ENCODE results near the gene ZFP92.

ZFP92 gene

DNA sequence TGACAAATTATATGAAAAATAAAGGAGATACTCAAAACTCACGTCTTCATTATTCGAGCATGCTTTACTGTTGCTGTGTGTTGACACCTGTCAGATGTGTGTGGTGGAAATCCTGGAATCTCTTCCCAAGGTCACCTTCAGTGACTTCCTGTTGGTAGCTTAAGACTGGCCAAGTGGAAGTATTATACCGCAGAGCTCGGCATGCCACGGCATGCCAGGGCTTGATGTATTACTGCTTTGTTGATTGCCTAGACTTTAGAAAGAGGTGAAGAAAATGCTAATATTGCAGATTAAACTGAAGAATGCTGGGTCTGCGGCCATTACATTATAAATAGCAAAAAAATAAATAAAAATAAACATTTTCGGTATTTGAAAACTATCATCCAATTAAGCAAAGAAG is 30.0 kb downstream of the ZFP92 start:
- DNase-seq = no peak

DNA sequence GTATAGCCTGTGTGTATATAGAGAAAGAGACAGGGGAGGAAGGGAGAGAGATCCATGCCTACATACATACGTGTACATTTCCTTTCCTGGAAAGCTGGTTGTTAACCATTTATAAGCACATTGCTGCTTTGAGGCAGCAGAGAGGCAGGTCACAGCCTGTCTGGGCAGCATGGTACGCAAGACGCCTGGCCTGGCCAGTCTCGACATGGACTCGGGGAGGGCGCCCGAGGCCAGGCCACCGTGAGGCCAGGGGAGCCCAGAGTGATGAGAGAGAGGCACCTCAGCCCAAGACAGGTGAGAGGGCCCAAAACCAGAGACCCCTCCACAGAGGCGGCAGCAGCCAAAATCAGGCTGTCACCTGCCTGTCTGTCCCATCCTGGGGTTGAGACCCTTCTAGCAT is 30.7 kb downstream of the ZFP92 start:
- DNase-seq = no peak

DNA sequence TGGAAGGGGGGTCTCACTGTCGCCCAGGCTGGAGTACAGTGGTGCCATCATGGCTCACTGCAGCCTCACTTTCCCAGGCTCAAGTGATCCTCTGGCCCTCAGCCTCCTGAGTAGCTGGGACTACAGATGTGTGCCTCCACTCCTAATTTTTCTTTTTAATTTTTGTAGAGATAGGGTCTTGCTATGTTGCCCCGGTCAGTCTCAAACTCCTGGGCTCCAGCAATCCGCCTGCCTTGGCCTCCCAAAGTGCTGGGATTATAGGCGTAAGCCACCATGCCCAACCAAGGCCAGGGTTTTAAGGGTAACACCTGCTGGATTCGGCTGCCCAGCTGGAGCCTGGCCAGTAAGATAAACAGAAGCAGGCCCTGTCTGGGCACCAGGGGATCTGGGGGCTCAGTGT is 31.2 kb downstream of the ZFP92 start:
- no peak for DNase-seq

DNA sequence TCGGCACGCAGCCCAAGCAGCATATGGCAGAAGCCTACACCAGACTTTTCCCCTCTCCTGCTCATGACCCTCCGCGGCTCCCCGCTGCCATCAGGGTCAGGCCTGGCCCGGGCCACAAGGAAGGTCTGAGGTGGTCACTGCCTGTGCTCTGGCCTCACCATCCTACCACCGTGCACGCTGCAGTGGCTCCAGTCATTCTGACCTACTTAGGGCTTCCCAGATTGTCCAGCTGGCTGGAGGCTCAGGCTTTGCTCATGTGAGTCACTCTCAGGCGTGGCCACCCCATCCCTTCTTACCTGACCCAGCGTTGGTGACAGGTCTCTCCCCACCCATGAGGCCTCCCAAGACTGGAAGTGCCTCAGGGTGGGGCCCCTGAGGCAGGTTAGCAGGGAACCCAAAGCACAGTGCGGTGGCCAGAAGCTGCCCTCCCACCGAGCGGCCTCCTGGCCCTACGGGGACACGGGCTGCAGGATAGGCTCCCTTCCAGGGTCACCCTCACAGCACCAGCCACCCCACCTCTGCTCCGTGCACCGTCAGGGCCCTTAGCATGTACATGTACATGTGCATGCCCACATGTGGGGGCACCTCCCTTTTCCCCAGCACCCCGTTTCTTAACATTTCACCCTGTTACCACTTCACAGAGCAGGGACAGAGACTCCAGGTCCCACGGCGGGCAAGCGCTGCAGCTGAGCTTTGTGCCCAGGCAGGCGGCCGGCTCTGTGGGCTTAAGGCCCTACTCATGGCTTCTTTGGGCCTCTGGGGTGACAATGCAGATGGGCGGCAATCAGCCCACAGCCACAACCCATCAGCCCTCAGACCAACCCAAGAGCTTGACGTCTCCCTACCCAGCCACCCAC is 32.4 kb downstream of the ZFP92 start:
- no peak for DNase-seq

DNA sequence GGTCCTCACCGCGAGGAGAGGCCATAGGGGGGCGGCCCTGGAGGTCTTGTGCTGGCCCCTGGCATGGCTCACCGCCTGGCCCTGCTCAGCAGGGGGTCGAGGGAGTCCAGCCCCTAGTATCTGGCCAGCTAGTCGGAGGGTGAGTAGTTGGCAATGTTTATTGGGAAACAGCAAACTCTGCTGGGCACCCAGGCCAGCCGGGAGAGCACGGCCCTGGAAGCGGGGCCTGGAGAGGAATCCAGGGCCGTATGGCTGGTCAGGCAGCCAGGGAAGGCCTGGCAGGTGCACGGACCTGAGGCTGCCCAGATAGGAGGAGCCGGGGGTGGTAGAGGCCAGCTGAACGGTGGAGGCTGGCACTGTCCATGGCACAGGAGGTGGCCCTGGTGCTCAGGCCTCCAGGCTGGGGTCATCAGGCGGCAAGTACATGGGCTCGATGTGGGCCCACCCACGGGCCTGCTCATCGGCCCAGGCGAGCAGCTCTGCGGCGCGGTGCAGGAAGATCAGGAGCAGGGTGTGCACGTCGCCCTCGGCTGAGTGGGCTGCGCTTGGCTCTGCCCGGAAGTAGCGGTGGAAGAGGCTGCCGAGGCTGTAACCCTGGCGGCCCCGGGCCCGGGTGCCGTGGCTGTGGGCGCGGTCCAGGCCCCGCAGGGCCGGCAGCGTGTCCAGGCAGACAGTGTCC is 33.2 kb downstream of the ZFP92 start:
- DNase-seq = no peak

DNA sequence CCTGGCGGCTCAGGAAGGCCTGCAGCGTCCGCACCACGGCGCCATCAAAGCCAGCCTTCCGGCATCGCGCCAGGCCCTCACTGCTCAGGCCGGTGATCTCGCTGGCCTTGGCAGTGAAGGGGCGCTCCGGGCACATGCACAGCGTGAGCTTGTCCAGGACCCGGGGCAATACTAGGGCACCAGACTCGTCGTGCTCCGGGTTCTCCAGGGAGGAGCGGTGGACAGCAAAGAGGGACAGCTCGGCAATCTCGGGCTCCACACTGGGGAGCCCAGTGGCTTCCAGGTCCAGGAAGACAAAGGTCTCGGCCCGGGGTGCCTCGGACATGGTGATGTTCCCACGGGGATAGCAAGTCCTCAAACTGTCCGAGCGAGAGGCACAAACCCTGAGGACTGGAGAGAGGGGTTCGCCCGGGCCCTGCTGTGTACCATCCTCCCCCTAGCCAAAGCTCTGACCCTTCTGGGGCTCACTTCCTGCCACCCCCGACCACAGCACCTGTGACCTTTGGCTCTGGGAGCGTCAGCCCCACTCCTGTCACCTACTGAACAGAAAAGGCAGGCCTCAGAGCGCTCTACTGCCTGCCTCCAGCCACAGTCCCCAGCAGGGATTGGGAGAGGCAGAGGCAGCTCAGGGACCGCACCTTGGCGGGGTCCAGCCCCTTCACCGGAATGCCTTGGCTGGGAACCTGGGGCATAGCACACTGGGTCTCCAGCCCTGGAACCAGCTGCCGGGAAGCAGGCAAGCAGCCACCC is 34.0 kb downstream of the ZFP92 start:
- DNase-seq = no peak

DNA sequence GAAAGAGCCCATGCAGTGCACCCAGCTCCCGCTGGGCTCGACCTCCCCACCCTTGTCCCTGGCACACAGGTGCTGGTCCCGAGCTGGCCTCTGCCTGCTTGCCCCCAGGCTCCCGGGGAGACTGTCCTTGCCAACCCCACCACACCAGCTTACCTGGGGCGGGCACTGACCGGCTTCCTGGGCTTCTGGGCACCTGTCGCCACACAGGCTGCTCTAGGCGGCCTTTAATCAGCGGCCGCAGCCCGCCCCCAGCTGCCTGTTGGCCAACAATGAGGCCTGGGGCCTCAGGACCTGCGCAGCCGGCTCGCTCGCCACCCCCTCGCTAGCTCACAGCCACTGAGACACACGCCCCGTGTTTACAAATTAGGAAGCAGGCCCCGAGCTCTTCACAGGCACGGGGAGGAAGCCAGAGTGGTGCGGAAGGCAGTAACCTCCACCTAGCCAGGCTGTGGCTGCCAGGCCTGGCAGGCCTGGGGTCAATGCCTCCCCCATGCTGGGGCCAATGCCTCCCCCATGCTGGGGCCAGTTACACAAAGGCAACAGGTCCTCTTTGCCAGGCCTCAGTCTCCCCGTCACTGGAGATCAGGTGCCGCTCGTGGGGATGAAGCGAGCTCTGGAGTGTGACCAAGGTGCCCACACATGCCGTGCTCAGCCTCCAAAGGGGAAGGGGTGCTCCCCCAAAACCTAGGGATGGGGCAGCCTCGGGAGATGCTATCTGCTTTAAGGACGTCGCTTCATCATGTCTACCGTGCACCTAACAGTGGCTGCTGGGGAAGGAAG is 34.8 kb downstream of the ZFP92 start, which contains the start of gene TREX2:
Gene TREX2, minus strand, starts transcription at position 201 of the 780 bp plus-strand sequence. CDS start 626 bp downstream, outside the sequence.
- no peak for DNase-seq

DNA sequence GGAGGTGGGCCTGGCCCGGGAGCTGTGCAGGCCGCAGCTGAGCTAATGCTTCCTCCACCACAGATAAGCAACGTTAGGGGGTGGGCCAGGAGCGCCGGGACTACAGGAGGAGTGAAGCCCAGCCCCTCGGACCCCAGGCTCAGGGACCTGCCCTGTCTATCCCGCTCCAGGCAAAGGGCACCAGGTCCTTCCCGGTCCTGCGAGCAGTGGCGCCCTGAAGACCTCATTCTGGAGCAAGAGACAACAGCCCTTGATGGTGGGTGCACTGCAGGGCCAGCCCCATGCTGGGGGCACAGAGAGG is 35.3 kb downstream of the ZFP92 start:
- no peak for DNase-seq

DNA sequence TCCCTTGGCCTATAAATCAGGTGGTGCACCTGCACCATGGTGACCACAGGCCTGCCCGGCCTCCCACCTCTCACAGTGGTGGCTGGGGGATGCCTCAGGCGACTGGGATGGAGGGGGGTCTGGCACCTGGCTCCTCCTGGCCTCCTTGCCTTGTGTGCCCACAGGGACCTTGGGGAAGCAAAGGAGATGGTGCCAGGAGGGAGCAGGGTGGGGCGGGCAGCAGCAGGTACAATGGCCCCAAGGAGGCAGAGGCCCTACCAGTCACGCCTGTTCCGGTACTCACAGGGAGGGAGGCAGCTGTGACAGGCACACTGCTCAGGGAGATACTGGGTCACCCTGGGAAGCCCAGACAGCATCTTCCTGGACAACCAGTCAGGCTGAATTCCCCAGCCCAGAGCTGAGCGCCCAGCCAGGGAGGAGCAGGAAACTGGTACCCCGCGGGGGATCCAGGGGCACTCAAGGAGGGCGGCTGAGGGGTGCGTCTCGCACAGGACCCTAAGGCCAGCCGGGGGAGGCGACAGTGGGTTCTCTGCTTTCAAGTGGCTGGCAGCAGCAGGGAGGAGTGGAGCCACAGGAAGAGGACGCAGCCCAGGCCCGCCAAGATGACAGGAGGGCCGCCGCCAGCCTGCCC is 35.8 kb downstream of the ZFP92 start:
- no peak for DNase-seq

DNA sequence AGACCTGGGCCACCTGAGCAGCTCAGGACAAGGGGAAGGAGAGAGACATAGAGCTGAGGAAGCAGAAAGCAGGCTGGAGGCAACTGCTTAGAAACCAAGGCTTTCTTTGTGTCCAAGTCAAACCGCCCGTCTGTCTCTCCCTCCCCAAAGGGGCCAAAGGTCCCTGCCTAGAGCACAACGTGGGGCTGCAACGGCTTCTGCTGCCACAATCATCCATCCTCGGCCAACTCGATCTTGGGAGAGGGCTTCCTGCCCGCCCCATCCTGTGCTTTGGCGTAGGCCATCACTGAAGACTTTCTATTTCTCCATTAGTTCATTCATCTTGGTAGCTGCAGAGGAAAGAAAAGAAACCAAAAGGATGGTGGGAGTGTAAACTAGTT is 36.3 kb downstream of the ZFP92 start:
- DNase-seq = no peak

DNA sequence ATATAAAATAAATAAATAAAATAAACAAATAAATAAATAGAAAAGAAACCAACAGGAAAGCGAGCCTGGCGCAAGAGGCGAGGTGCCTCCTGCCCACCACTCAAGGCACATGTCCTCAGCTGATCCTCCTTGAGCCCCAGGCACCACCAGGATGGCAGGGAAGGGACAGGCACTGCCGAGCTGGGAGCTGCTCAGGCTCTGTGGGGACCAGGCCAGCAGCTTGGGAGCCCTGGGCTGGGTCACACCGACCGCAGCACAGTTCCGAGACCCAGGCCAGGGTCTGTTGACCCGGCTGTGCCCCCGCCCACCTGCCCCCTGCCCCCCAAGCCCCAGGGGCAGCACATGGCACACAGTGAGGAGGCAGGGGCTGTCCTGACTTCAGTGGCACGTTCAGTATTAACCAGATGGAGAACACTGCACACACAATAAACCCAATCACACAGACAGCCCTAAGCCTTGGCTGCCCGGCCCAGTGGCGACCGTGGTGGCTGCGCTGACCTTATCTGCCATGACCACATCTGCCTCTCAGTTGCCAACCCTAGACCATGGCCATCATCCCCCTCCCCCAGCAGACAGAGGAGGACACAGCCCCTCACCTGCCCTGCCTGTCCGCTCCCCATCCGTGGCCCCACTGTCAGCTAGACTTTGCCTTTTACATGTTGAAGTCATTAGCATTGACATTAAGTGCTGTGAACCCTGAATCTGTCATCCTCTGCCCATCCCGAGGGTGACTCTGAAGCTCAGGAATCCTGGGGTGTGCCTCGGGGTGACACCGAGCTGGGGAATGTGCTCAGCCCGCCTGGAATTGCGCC is 37.5 kb downstream of the ZFP92 start:
- DNase-seq = no peak

DNA sequence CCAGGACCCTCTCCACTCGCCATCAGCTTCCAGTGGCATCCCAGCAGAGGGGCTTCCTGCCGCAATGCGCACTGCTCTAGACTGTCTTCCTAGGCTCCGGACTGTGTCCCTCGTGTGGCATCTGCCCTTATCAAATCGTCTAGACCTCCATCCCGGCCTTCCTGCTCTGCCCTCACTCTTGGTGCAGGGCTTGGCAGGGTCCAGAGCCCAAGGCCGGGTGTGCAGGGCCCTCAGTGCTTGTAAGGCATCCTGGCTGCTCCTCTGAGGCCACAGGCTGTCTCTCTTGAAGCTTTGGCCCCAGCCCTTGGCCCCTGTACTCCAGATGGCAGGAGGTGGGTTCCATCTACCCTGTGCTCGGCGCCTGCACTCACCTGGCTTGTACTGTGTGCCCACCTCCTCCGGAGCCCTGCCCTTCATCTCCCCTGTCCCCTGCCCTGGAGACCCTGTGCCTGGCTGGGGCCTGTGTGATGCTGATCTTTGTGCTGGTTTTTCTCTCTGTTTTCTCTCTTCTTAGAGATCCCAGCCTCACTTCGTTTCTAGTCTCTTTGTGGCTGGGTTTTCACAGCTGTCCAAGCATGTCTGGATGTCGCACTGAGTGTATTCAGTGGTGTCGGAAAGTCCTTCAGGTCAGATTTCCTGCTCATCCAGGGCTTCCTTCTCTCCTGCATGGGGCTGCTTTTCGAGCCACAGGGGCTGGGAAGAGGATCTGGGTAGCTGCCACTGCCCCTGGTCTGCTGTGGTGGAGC is 38.3 kb downstream of the ZFP92 start:
- no peak for DNase-seq

DNA sequence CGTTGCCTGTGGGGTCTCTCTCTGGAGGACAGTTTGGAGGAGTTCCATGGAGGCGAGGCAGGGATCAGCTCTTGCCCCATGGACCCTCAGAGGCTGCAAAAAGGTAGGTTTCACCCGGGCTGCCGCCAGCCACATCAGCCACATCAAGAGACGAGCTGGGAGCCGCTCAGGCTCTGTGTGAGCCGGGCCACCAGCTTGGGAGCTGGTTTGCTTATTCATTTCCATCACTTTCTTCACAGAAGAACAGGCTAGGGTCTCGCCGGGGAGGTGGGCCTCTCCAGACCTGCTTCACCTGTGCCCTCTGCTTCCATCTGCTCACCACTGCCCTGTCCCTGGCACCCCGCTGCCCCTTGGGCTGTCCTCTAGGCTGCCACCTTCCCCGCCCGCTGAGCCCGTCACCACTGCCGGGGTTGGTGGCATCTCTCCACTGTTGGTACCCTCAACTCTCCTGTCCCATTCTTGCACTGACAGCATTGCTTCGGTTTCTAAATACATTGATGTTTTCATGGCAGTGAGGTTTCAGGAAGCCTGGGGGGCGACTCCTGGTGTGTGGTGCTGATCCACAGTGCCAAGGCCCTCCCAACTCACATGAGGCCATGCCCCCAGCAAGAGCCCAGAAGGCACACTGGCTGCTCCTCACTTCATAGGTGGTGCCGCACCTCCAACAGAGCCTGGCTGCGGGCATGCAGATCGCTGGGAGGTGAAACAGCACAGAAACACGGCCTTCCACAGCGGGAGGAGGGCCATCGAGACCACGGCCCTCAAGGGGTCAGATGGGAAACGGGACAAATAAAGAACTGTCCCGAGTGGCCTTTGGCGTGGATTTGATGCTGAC is 39.1 kb downstream of the ZFP92 start:
- DNase-seq = no peak

DNA sequence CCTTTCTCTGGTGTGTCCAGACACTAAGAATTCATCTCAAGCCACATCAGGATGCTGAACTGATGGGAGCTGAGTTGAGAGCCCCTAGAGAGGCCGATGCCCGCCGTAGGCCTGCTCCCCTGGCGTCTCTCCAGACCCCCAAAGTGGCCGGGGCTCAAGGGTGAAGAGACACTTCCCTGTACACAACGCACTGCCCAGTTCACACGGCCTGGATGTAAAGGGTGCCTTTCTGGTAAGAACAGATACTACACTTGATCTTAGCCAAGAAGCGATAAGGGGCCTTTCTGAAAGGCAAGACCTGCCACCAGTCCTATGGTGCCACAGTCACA is 39.6 kb downstream of the ZFP92 start:
- DNase-seq = no peak

DNA sequence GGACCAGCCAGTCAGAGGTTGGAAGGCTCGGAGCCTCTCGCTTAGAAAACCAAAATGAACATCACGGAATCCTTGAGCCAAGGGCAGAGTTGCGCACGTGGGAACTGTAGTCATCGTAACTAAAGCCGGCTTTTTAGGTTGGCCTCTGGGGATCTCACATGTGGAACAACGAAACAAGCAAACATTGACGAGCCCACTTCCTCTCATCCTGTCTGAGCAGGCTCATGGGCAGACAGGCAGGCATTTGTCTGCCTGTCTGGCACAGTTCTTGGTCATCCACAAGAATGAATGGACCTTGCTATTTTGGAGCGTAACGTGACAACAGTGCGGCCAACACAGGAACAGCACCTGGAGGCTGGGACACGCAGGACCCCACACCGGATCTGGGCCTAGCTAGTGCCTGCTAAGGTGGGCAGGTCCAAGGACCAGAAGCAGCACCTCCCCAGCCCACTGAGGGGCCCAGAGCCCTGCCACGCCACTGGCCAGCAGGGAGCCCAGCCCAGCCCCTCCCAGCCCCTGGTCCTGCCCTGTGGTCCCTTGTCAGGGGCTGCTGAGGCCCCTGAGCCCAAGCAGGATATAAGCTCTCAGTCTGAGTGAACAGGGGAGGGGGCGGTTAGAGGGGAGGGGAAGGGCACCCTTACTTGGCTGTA is 43.8 kb downstream of the ZFP92 start:
- DNase-seq = no peak

DNA sequence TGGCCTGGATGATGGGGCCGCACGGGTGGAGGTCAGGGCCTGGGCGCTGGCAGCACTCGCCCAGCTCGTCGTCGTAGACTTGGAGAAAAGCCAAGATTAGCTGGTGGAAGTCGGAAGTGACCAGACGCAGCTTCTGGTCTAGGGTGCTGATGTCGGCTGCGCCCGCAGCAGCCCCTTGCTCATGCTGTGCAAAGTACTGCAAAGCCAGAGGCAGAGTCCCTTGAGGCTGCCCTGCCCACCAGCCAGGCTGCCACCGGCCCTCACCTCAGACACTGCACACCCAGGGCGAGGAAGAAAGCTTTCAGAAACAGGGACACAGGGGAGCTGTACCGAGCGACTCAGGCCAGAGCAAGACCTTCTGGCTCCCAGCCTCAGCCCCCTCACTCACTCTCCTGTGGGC is 44.3 kb downstream of the ZFP92 start:
- DNase-seq = no peak

DNA sequence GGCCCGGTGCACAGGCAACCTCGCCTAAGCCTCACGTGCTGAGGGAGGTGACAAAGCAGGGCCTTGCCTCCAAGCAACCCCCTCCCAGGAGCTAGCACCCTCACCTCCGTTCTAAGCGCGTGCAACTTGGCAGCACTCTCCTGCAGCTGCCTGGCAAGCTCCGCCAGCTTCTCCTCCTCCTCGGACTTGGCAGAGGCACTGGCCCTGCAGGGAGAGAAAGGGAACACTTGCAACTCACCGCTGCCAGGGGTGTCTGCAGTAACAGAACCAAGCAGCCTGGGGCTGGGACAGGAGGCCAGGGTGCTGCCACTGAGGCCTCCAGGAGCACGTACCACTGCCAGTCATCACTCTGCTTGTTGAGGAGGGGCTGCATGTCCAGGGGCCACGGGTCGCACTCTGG is 44.9 kb downstream of the ZFP92 start:
- no peak for DNase-seq

DNA sequence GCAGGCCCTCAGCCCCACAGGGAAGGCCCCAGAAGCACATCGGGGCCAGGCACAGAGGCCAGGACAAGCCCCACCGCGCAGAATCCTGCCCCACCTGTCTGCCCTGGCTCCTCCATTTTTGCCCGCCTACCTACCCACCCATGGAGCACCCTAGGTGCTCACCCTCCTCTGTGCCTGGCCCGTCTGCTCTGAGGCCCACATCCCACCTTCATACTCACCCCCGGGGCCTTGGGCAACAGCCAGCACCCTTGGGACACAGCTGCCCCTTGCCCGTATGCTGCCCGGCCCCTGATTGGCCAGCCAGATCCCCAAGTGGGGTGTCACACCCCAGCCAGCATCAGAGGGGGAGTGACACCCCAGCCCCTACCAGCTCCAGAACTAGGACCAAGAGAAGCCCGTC is 45.4 kb downstream of the ZFP92 start:
- DNase-seq = no peak

DNA sequence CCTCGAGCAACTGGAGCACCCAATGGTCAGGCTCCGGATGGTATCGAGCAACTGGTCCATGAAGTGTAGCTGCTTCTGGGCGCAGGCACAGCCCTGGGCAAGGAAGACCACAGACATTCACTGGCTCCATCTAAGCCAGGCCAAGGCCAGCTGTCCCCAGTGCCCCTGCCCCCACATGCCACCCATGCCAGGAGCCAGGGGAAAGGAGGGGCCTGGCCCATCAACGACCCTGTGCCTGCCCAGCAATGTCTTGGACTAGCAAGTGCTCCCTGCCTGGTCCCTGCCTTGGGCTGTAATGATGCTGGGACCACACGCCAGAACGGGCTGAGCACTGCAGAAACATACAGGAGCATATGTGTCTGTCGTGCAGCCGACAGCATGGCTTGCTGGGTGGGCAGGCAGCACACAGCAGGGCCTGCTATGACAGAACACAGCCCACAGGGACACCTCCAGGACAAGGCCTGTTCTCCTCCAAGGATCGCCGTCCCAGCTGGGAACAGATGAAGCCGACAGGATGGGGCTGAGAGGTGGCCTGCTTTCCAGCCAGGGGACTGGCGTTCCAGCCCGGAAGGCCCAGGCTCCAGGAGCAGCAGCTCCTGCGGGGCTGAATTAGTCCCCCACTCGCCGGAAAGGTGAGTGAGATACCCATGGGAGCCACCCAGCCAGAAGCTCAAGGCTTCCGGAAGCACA is 46.0 kb downstream of the ZFP92 start:
- DNase-seq = no peak
